Measurements from ENCODE around the gene CRYBG1. TPM values are rescaled to one million over a fixed set of nuclear protein-coding genes. Genes with fewer than 3 reads are reported as not detected.

Gene CRYBG1
- total and polyA plus RNA-seq, 2 of the 13 experiments (the other 11 are each of a cell fraction or from before 2014, with no cell fraction given): 10.1 to 21.9 TPM

DNA sequence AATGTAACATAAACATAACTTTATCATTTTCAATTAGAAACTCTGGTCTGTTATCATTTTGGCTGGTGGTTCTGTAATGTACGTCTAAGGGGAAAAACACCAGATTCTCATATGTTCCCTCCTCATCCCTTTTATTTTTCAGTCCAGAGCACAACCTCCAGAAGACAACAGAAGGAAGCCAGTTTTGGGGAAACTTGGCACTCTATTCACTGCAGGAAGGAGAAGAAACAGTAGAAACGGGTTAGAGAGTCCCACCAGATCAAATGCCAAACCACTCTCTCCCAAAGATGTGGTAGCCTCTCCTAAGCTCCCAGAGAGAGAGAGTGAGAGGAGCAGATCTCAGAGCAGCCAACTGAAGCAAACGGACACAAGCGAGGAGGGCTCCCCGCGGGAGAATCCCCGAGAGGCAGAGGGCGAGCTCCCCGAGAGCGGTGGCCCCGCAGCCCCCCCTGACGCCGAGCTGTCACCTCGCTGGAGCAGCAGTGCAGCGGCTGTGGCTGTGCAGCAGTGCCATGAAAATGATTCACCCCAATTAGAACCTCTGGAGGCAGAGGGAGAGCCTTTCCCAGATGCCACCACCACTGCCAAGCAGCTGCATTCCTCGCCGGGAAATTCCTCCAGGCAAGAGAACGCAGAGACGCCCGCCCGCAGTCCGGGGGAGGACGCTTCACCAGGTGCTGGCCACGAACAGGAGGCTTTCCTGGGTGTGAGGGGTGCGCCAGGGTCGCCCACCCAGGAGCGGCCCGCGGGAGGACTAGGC, 151.0 kb downstream of the CRYBG1 start (continued):
- no peak for TF ChIP-seq SATB2 (CRISPR knock-in tag; IDR thresholded peaks at IDR 0.05)
- TF ChIP-seq, protein P1, sequence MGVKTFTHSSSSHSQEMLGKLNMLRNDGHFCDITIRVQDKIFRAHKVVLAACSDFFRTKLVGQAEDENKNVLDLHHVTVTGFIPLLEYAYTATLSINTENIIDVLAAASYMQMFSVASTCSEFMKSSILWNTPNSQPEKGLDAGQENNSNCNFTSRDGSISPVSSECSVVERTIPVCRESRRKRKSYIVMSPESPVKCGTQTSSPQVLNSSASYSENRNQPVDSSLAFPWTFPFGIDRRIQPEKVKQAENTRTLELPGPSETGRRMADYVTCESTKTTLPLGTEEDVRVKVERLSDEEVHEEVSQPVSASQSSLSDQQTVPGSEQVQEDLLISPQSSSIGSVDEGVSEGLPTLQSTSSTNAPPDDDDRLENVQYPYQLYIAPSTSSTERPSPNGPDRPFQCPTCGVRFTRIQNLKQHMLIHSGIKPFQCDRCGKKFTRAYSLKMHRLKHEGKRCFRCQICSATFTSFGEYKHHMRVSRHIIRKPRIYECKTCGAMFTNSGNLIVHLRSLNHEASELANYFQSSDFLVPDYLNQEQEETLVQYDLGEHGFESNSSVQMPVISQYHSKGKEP (CRISPR knock-in tag; IDR thresholded peaks at IDR 0.05): no peak

DNA sequence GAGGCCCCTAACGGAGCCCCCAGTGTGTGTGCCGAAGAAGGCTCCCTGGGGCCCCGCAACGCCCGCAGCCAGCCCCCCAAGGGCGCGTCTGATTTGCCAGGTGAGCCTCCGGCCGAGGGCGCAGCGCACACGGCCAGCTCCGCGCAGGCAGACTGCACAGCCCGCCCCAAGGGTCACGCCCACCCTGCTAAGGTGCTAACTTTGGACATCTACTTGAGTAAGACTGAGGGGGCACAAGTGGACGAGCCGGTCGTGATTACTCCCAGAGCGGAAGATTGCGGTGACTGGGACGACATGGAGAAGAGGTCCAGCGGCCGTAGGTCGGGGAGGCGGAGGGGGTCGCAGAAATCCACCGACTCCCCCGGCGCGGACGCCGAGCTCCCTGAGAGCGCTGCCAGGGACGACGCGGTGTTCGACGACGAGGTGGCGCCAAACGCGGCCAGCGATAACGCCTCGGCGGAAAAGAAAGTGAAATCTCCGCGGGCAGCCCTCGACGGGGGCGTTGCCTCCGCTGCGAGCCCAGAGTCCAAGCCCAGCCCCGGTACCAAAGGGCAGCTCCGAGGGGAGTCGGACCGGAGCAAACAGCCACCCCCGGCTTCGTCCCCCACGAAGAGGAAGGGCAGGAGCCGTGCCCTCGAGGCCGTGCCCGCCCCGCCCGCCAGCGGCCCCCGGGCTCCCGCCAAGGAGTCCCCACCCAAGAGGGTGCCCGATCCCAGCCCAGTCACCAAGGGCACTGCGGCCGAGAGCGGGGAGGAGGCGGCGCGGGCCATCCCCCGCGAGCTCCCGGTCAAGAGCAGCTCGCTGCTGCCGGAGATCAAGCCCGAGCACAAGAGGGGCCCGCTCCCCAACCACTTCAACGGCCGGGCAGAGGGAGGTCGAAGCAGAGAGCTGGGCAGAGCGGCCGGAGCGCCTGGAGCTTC, 151.8 kb downstream of the CRYBG1 start:
- intact Hi-C loops (cut with micrococcal nuclease; ENCODE audit: unreplicated experiment): loop anchor here (5.0 kb wide), 2 partner anchors 35 to 175 kb away; no protein-coding TSS in a partner anchor
- Histone ChIP-seq H3K79me2 (ENCODE audit: insufficient read depth, low read length) (peaks cover 32% of the 10 kb centered on the region), H3K4me2 (ENCODE audit: low read depth, low read length) (peak overlapping the region; percentile 98), H3K27ac (ENCODE audit: extremely low read length, insufficient read depth, low read length) (peak overlapping the region; percentile 84), H4K20me1 (ENCODE audit: insufficient read depth, low read length) (no peaks in the 10 kb centered on the region), H3K4me3 (replicated peaks in 1 of 3; ENCODE audit: insufficient read depth in 1 of 3, low read depth in 2 of 3, low read length in 3 of 3) (peak overlapping the region; percentile 67 to 79 (median 68)), H2AFZ (ENCODE audit: low read length) (no peak overlapping the region), H3K4me1 (ENCODE audit: insufficient read depth, low read length) (peaks cover 56% of the 10 kb centered on the region), H3K9ac (ENCODE audit: insufficient read depth, low read depth, low read length) (peak overlapping the region; percentile 83), H3K9me3 (ENCODE audit: low read length) (no peaks in the 10 kb centered on the region), H3K36me3 (replicated peaks in 1 of 2; ENCODE audit: control insufficient read depth in 1 of 2, insufficient read depth in 2 of 2, low read length in 2 of 2) (no peaks in the 10 kb centered on the region), H3K27me3 (ENCODE audit: control insufficient read depth in 1 of 2, insufficient read depth in 2 of 2, low read length in 2 of 2) (peaks cover 0 to 13% of the 10 kb centered on the region in 2 experiments; a peak in 4 of 5 replicates)
- ChIA-PET CTCF (ENCODE audit: low intra/inter-chr PET ratio, low total read pairs) (interaction anchor here (1.4 kb wide), 1 partner anchor 54 kb away, joined by 3 read pairs; no protein-coding TSS in a partner anchor), POLR2A (interaction anchor here (0.7 to 1.3 kb wide), 3 partner anchors 11 to 981 kb away, joined by 3 read pairs; no protein-coding TSS in a partner anchor)
- FAIRE-seq (peak; percentile 36), DNase-seq (ENCODE audit: low spot score) (peak; percentile 68), ATAC-seq (peak; percentile 83)
- WGBS (ENCODE audit: low lambda C conversion rate): no CpG with 5 or more reads among the region's 90 CpGs
- BruUV-seq (replicated peaks): no TSS peak
- in situ Hi-C loops (cut with HindIII; ENCODE audit: extremely low pct_ligation_motif_present, low pct_unique_long_range_greater_than_20kb): no loop called here
- TF ChIP-seq RFXANK (CRISPR knock-in tag; IDR thresholded peaks at IDR 0.05): no peak
- no peak for TF ChIP-seq NR2F6 (IDR thresholded peaks at IDR 0.05)
- peak; percentile 45; the same call in 1 of the 2 replicates for TF ChIP-seq NR2F6 (CRISPR knock-in tag; IDR thresholded peaks at IDR 0.05)
- TF ChIP-seq ARNT (IDR thresholded peaks at IDR 0.05): no peak
- peak; percentile 84 for TF ChIP-seq ZFP90 (CRISPR knock-in tag; IDR thresholded peaks at IDR 0.05; ENCODE audit: borderline replicate concordance)
- TF ChIP-seq HDAC1 (CRISPR knock-in tag; IDR thresholded peaks at IDR 0.05): peak; percentile 75; the same call in 1 of the 2 replicates
- peak; percentile 38; the same call in 1 of the 2 replicates for TF ChIP-seq GATAD2A (CRISPR knock-in tag; IDR thresholded peaks at IDR 0.05)
- TF ChIP-seq ZNF335 (CRISPR knock-in tag; IDR thresholded peaks at IDR 0.05): no peak
- peak; percentile 85 for TF ChIP-seq ZC3H13 (CRISPR knock-in tag; IDR thresholded peaks at IDR 0.05)
- TF ChIP-seq, protein P2, sequence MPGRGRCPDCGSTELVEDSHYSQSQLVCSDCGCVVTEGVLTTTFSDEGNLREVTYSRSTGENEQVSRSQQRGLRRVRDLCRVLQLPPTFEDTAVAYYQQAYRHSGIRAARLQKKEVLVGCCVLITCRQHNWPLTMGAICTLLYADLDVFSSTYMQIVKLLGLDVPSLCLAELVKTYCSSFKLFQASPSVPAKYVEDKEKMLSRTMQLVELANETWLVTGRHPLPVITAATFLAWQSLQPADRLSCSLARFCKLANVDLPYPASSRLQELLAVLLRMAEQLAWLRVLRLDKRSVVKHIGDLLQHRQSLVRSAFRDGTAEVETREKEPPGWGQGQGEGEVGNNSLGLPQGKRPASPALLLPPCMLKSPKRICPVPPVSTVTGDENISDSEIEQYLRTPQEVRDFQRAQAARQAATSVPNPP (CRISPR knock-in tag; IDR thresholded peaks at IDR 0.05): no peak
- TF ChIP-seq RAD51 (IDR thresholded peaks at IDR 0.05; ENCODE audit: borderline replicate concordance): no peak
- TF ChIP-seq ZNF10 (CRISPR knock-in tag; IDR thresholded peaks at IDR 0.05; ENCODE audit: borderline replicate concordance, low read depth): no peak
- peak; percentile 69; the same call in 1 of the 2 replicates for TF ChIP-seq GABPB1 (CRISPR knock-in tag; IDR thresholded peaks at IDR 0.05)
- TF ChIP-seq, protein P3, sequence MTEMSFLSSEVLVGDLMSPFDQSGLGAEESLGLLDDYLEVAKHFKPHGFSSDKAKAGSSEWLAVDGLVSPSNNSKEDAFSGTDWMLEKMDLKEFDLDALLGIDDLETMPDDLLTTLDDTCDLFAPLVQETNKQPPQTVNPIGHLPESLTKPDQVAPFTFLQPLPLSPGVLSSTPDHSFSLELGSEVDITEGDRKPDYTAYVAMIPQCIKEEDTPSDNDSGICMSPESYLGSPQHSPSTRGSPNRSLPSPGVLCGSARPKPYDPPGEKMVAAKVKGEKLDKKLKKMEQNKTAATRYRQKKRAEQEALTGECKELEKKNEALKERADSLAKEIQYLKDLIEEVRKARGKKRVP (CRISPR knock-in tag; IDR thresholded peaks at IDR 0.05): peak in 1 of 2 experiments; percentile 33; a peak in 1 of 4 replicates
- TF ChIP-seq, protein P4, sequence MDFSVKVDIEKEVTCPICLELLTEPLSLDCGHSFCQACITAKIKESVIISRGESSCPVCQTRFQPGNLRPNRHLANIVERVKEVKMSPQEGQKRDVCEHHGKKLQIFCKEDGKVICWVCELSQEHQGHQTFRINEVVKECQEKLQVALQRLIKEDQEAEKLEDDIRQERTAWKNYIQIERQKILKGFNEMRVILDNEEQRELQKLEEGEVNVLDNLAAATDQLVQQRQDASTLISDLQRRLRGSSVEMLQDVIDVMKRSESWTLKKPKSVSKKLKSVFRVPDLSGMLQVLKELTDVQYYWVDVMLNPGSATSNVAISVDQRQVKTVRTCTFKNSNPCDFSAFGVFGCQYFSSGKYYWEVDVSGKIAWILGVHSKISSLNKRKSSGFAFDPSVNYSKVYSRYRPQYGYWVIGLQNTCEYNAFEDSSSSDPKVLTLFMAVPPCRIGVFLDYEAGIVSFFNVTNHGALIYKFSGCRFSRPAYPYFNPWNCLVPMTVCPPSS (IDR thresholded peaks at IDR 0.05): no peak
